Endothelial cell of umbilical vein (primary cell): Measurements from ENCODE around the gene UVRAG.

ENCODE experiments used
- EZH2 ChIP-seq: IDR thresholded peaks from 2 replicates; pipeline ENCODE4 v1.6.1; 2012; ENCODE audit warnings: borderline replicate concordance, low read depth, mild to moderate bottlenecking, moderate library complexity, low read length, inconsistent platforms; ENCODE audit not compliant: severe bottlenecking
- FOS ChIP-seq: IDR thresholded peaks from 2 replicates; pipeline ENCODE4 v1.6.1; 2011; ENCODE audit warnings: mild to moderate bottlenecking, low read length, moderate library complexity, borderline replicate concordance; ENCODE audit not compliant: insufficient read depth
- POLR2A ChIP-seq: IDR thresholded peaks from 2 replicates; pipeline ENCODE4 v1.6.1; 2012; ENCODE audit warnings: low read depth, mild to moderate bottlenecking, control low read depth, low read length
- TF ChIP-seq, protein P1 (sequence below), 2 donors: IDR thresholded peaks; 1 replicate in 1 of 2; 2 replicates in 1 of 2; pipeline ENCODE4 v1.5.1; 2011; ENCODE audit warnings: low read length in 2 of 2, mild to moderate bottlenecking in 2 of 2, moderate library complexity in 2 of 2, control low read depth in 1 of 2, inconsistent platforms in 1 of 2, low read depth in 1 of 2; ENCODE audit not compliant: insufficient read depth in 1 of 2; ENCODE audit errors: extremely low read depth in 1 of 2

DNA sequence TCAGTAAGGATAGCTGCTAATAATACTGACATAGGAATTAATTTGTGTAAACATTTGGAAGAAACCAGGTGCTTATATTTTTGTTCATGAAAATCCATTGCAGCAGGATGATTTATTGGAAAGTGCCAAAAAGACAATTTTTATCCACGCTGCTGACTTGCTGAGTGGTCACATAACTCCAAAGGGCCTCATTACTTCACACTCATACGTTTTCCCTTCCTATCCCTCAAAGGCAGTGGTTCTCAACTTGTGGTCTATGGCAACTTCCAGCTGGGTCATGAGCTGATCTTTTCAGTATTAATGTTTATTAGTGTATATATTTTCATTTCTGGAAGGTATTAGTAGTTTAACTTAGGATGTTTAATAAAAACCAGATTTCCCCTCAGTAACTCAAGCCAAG is 178.1 kb downstream of the UVRAG start:
- TF ChIP-seq EZH2 (no peak), POLR2A (no peak), FOS (no peak)
- TF ChIP-seq, protein P1, sequence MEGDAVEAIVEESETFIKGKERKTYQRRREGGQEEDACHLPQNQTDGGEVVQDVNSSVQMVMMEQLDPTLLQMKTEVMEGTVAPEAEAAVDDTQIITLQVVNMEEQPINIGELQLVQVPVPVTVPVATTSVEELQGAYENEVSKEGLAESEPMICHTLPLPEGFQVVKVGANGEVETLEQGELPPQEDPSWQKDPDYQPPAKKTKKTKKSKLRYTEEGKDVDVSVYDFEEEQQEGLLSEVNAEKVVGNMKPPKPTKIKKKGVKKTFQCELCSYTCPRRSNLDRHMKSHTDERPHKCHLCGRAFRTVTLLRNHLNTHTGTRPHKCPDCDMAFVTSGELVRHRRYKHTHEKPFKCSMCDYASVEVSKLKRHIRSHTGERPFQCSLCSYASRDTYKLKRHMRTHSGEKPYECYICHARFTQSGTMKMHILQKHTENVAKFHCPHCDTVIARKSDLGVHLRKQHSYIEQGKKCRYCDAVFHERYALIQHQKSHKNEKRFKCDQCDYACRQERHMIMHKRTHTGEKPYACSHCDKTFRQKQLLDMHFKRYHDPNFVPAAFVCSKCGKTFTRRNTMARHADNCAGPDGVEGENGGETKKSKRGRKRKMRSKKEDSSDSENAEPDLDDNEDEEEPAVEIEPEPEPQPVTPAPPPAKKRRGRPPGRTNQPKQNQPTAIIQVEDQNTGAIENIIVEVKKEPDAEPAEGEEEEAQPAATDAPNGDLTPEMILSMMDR (IDR thresholded peaks at IDR 0.05; ENCODE audit: extremely low read depth in 1 of 2, insufficient read depth in 1 of 2, low read depth in 1 of 2, low read length in 2 of 2): no peak
